ENCODE results near the gene SNX22. TPM values are rescaled to one million over a fixed set of nuclear protein-coding genes. Genes with fewer than 3 reads are reported as not detected.

SNX22 gene
- polyA plus RNA-seq, 1 donor, result 0.97 TPM

Other genes with a start within 250 kb of the SNX22 start
- gene DAPK2, start 105.2 kb upstream of the SNX22 start, polyA plus RNA-seq (ENCODE audit: insufficient read length), result 5.1 TPM
- gene CIAO2A, start 57.9 kb upstream of the SNX22 start, polyA plus RNA-seq (ENCODE audit: insufficient read length), result 43.1 TPM
- gene SNX1, start 55.7 kb upstream of the SNX22 start, polyA plus RNA-seq (ENCODE audit: insufficient read length), result 53.9 TPM
- gene PPIB, start 11.3 kb downstream of the SNX22 start, polyA plus RNA-seq (ENCODE audit: insufficient read length), result 244 TPM
- 10.9 TPM for gene CSNK1G1, start 204.4 kb downstream of the SNX22 start, polyA plus RNA-seq (ENCODE audit: insufficient read length)
- 25.9 TPM for gene PCLAF, start 229.7 kb downstream of the SNX22 start, polyA plus RNA-seq (ENCODE audit: insufficient read length)
- gene TRIP4, start 236.1 kb downstream of the SNX22 start, polyA plus RNA-seq (ENCODE audit: insufficient read length), result 28.6 TPM

All from hindlimb muscle (tissue), 1 donor.